GM13976 (cell line): ENCODE data around the gene CNTNAP5.

Source experiments
- DNase-seq: peaks from one replicate; pipeline ENCODE4 v3.0.0; 2012; ENCODE audit warnings: low spot score
- CTCF ChIP-seq: IDR thresholded peaks from 2 replicates; pipeline ENCODE4 v1.5.1; 2012; ENCODE audit warnings: borderline replicate concordance, mild to moderate bottlenecking; ENCODE audit not compliant: insufficient read depth; ENCODE audit errors: extremely low read depth, missing control alignments, control extremely low read depth
- in situ Hi-C: fragments of 300-500 bp; cut with MboI; formaldehyde crosslinking; loops from one replicate; pipeline ENCODE4 v1.12.0; 2022; ENCODE audit warnings: low sequenced_read_pairs, mixed read lengths, inconsistent platforms; ENCODE audit not compliant: unreplicated experiment

CNTNAP5 gene

GRCh38 chr2:124104914-124105313 lies 79.8 kb downstream of the CNTNAP5 start:
- TF ChIP-seq CTCF, result no peak
- in situ Hi-C loops, result no loop called here
- no peak for DNase-seq

- DNase-seq, result no peak
- TF ChIP-seq CTCF, result no peak
- in situ Hi-C loops, result no loop called here
These were observed 87.1 kb downstream of the CNTNAP5 start for GRCh38 chr2:124112206-124112605.

GRCh38 chr2:124112966-124113365 lies 87.9 kb downstream of the CNTNAP5 start:
- in situ Hi-C loops, result no loop called here
- no peak for DNase-seq
- no peak for TF ChIP-seq CTCF

GRCh38 chr2:124120246-124120645 lies 95.2 kb downstream of the CNTNAP5 start:
- no peak for TF ChIP-seq CTCF
- in situ Hi-C loops, result no loop called here
- DNase-seq, result no peak

DNA sequence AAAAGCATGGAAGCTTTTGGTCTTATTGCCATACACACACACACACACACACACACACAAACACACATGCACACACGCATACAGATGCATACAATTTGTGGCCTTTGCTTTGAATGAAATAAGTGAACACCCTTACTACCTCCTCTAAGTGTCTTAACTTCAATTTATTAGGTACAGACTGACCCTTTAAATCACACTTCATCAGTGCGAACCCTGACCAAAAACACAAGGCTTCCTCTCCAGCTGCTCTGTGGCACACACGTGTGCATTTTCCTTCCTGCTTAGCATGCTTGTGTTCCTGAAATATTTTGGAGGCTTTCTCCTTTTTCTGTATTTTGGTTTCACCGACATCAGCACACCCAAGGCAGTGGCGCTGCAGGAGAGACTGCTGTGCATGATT lies 96.0 kb downstream of the CNTNAP5 start:
- in situ Hi-C loops, result no loop called here
- no peak for DNase-seq
- TF ChIP-seq CTCF, result no peak

GRCh38 chr2:124121760-124122275 lies 96.7 kb downstream of the CNTNAP5 start:
- DNase-seq, result no peak
- TF ChIP-seq CTCF, result no peak
- in situ Hi-C loops, result no loop called here

DNA sequence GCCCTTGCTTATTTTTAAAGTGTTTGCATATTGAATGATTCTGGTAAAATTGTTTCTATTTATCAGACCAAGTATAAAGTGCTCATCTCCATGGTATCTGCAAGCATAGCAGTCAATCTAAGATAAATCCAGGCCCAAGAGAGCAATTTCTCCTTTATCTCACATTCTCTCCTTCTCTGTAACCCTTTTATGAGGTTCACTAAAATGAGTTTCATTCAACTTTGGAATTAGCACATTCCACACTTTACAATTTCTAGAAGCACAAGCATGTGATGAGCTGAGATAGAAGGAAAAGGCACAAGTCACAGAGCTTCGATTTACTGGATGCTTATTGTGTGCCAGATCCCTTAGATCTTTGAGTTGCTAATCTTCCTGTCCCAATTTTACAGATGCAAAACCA lies 97.3 kb downstream of the CNTNAP5 start:
- DNase-seq, result no peak
- in situ Hi-C loops, result no loop called here
- TF ChIP-seq CTCF, result no peak
